Measurements from ENCODE around the gene INHA.

Gene INHA

GRCh38 chr2:219615036-219615435 lies 42.9 kb downstream of the INHA start:
- no peak for DNase-seq (ENCODE audit: low spot score)
- TF ChIP-seq CTCF (IDR thresholded peaks at IDR 0.05; ENCODE audit: extremely low read depth, missing control alignments): no peak

GRCh38 chr2:219615894-219616293 lies 43.8 kb downstream of the INHA start:
- no peak for DNase-seq (ENCODE audit: low spot score)
- no peak for TF ChIP-seq CTCF (IDR thresholded peaks at IDR 0.05; ENCODE audit: extremely low read depth, missing control alignments)

GRCh38 chr2:219616550-219616949 lies 44.4 kb downstream of the INHA start:
- no peak for TF ChIP-seq CTCF (IDR thresholded peaks at IDR 0.05; ENCODE audit: extremely low read depth, missing control alignments)
- DNase-seq (ENCODE audit: low spot score): no peak

- TF ChIP-seq CTCF (IDR thresholded peaks at IDR 0.05; ENCODE audit: extremely low read depth, missing control alignments): no peak
- DNase-seq (ENCODE audit: low spot score): no peak
These were observed 46.6 kb downstream of the INHA start for GRCh38 chr2:219618733-219619122.

- TF ChIP-seq CTCF (IDR thresholded peaks at IDR 0.05; ENCODE audit: extremely low read depth, missing control alignments): no peak
- DNase-seq (ENCODE audit: low spot score): no peak
These were observed 47.1 kb downstream of the INHA start for GRCh38 chr2:219619235-219619634.

GRCh38 chr2:219620546-219620945 lies 48.4 kb downstream of the INHA start:
- no peak for DNase-seq (ENCODE audit: low spot score)
- no peak for TF ChIP-seq CTCF (IDR thresholded peaks at IDR 0.05; ENCODE audit: extremely low read depth, missing control alignments)

- no peak for DNase-seq (ENCODE audit: low spot score)
- no peak for TF ChIP-seq CTCF (IDR thresholded peaks at IDR 0.05; ENCODE audit: extremely low read depth, missing control alignments)
These were observed 49.8 kb downstream of the INHA start for GRCh38 chr2:219621935-219622334.
